Stomach (tissue), 4 donors: Measurements from ENCODE around the gene RABGAP1L.

ENCODE experiments used
- CTCF ChIP-seq, 7 experiments: fragments of 450-650 bp in 4 of 7; fragments of 200-600 bp in 3 of 7; sonication (generic) in 3 of 7; IDR thresholded peaks; one replicate each; pipeline ENCODE4 v1.5.1; 2016 to 2019; ENCODE audit warnings: antibody characterized with exemption in 7 of 7, control low read depth in 2 of 7, mild to moderate bottlenecking in 1 of 7
- EP300 ChIP-seq: sonication (generic); formaldehyde crosslinking; IDR thresholded peaks from one replicate; pipeline ENCODE4 v1.6.1; 2017; ENCODE audit warnings: antibody characterized with exemption

GRCh38 chr1:174828264-174828663 is 668.9 kb downstream of the RABGAP1L start:
- TF ChIP-seq EP300 (no peak), CTCF (IDR thresholded peaks at IDR 0.05) (no peak)
